Uterus (tissue), 2 donors: ENCODE data around the gene CSNK2A1.

Experiments used
- CTCF ChIP-seq, 4 experiments: fragments of 200-600 bp in 2 of 4; fragments of 450-650 bp in 2 of 4; sonication (generic) in 2 of 4; IDR thresholded peaks; one replicate each; pipeline ENCODE4 v1.5.1; 2016 to 2019; ENCODE audit warnings: antibody characterized with exemption in 4 of 4, mild to moderate bottlenecking in 2 of 4, moderate library complexity in 1 of 4
- POLR2A ChIP-seq, 2 donors: fragments of 450-650 bp; IDR thresholded peaks; one replicate each; pipeline ENCODE4 v1.6.1; 2016; ENCODE audit warnings: antibody characterized with exemption in 2 of 2, mild to moderate bottlenecking in 1 of 2, moderate library complexity in 1 of 2

- TF ChIP-seq CTCF (IDR thresholded peaks at IDR 0.05) = no peak
- no peak for TF ChIP-seq POLR2A (IDR thresholded peaks at IDR 0.05)
These were observed 11.1 kb downstream of the CSNK2A1 start for GRCh38 chr20:532530-532929.
